Muscle layer of colon (tissue), 2 donors: ENCODE data around the gene CKB.

Experiments used
- H3K27ac ChIP-seq: one replicate; pipeline ENCODE4 v1.7.0; 2013; ENCODE audit warnings: low read depth, mild to moderate bottlenecking, low read length, moderate library complexity
- H3K27me3 ChIP-seq, 2 donors: one replicate each; pipeline ENCODE4 v1.7.0; 2013; ENCODE audit warnings: low read length in 2 of 2, mild to moderate bottlenecking in 2 of 2; ENCODE audit not compliant: insufficient read depth in 2 of 2, control insufficient read depth in 1 of 2
- H3K36me3 ChIP-seq: one replicate; pipeline ENCODE4 v1.7.0; 2013; ENCODE audit warnings: mild to moderate bottlenecking, low read length; ENCODE audit not compliant: insufficient read depth
- H3K4me1 ChIP-seq: one replicate; pipeline ENCODE4 v1.7.0; 2013; ENCODE audit warnings: mild to moderate bottlenecking, low read length; ENCODE audit not compliant: insufficient read depth
- H3K4me3 ChIP-seq, 2 donors: one replicate each; pipeline ENCODE4 v1.7.0; 2013; ENCODE audit warnings: low read length in 2 of 2, low read depth in 1 of 2, mild to moderate bottlenecking in 1 of 2, moderate library complexity in 1 of 2
- H3K9ac ChIP-seq: one replicate; pipeline ENCODE4 v1.7.0; 2013; ENCODE audit warnings: low read length
- H3K9me3 ChIP-seq: one replicate; pipeline ENCODE4 v1.7.0; 2013; ENCODE audit warnings: mild to moderate bottlenecking, low read length
- donor health status: abdominal sarcoma.
- donor health status: Adenocarcinoma of cecum.

The CKB gene

DNA sequence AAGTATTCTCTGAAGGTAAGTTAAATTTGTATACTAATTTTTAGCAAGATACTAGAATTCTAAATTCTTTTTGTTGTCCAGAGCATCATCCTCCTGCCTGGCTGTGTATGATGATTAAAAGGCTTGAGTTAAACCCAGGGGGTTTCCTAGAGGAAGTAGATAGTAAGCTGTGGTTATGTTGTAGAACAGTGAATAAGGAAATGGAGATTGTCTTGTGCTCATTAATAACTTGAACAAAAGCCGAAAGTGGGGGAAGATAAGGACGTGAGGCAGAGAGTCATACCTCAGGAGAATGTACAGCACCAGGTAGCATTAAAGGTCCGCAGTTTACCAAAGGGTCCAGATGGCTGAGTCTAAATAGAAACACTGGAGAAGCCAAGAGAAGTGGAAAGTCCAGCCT is 42.0 kb downstream of the CKB start:
- H3K27me3 ChIP-seq, result no peaks in the 10 kb centered on the region
- H3K36me3 ChIP-seq, result peaks cover 42% of the 10 kb centered on the region
- no peaks in the 10 kb centered on the region for H3K4me1 ChIP-seq
- H3K9me3 ChIP-seq, result no peaks in the 10 kb centered on the region
- no peak overlapping the region for H3K4me3 ChIP-seq
- H3K9ac ChIP-seq, result no peak overlapping the region
- H3K27ac ChIP-seq, result no peak overlapping the region

DNA sequence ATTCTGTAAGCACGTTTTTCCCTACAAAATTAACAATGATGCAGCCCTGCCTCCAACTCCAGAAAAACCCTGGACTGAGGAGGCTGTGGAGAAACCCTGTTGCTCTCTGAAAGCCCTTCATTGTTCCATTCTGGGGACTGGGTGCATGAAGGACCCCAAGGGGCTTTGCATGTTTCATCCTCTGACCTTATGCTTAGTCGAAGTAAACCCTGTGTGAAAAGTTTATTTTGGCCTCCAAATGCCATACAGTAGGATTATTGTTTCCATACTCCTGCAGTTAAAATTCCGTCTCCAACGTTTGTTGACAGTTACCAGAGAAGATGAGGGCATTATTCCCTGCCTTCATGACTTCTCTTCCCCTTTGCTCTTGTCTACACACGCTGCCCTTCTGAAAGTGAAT is 46.0 kb downstream of the CKB start:
- Histone ChIP-seq H3K9ac (no peak overlapping the region), H3K36me3 (peaks cover 51% of the 10 kb centered on the region), H3K9me3 (no peaks in the 10 kb centered on the region), H3K4me1 (no peaks in the 10 kb centered on the region), H3K27me3 (no peaks in the 10 kb centered on the region), H3K4me3 (no peak overlapping the region), H3K27ac (no peak overlapping the region)

DNA sequence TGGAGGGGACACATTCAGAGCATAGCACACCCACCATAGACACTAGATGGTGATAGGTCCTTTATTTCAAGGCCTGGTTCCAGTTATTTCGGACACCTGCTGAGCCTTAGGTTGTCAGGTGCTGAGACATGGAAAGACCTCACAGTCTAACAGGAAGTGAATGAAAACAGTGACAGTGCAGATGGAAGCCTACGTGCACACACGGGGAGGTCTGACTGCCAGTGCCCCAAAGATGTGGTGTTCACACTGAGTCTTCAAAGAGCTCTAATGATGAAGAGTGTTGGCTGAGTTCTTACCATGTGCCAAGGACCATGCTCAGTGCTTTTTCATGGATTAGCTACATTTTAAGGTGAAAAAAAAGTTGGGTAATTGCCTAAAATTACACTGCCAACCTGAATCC is 46.6 kb downstream of the CKB start:
- no peak overlapping the region for H3K4me3 ChIP-seq
- H3K27me3 ChIP-seq, result no peaks in the 10 kb centered on the region
- H3K9ac ChIP-seq, result no peak overlapping the region
- no peak overlapping the region for H3K27ac ChIP-seq
- peaks cover 51% of the 10 kb centered on the region for H3K36me3 ChIP-seq
- H3K4me1 ChIP-seq, result no peaks in the 10 kb centered on the region
- no peaks in the 10 kb centered on the region for H3K9me3 ChIP-seq

DNA sequence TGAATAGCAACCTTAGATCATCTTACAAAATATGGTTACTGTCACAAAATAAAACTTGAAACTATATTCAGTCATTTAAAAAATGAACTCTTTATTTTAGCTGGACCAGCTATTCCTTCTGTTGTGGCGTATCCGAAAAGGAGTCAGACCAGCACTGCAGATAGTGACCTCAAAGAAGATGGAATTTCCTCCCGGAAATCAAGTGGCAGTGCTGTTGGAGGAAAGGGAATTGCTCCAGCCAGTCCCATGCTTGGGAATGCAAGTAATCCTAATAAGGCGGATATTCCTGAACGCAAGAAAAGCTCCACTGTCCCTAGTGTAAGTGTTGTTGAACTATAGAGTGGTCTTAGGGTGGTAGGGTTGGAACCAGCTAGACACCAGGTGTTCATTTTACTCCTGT is 47.7 kb downstream of the CKB start:
- H3K36me3 ChIP-seq, result peaks cover 48% of the 10 kb centered on the region
- H3K4me1 ChIP-seq, result no peaks in the 10 kb centered on the region
- no peak overlapping the region for H3K27ac ChIP-seq
- no peak overlapping the region for H3K9ac ChIP-seq
- H3K9me3 ChIP-seq, result no peaks in the 10 kb centered on the region
- no peak overlapping the region for H3K4me3 ChIP-seq
- H3K27me3 ChIP-seq, result no peaks in the 10 kb centered on the region

DNA sequence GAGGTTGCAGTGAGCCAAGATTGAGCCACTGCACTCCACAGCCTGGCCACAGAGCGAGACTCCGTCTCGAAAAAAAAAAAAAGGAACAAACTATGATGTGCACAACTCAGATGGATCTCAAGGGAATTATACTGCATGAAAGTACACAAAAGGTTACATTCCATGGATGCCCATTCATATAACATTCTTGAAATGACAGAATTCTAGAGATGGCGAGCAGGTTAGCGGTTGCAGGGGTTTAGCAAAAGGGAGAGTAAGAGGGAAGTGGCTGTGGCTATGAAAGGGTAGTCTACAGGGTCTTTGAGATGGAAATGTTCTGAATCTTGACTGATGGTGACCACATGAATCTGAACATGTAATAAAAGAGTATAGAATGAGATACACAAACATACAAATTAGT is 49.7 kb downstream of the CKB start:
- Histone ChIP-seq H3K4me3 (no peak overlapping the region), H3K9me3 (no peaks in the 10 kb centered on the region), H3K27me3 (no peaks in the 10 kb centered on the region), H3K4me1 (no peaks in the 10 kb centered on the region), H3K27ac (no peak overlapping the region), H3K9ac (no peak overlapping the region), H3K36me3 (peaks cover 52% of the 10 kb centered on the region)
